Measurements from ENCODE around the gene C7. TPM values are rescaled to one million over a fixed set of nuclear protein-coding genes. Genes with fewer than 3 reads are reported as not detected.
A peak's percentile ranks its signal among the peaks of the same experiment; 100 is the strongest.

The C7 gene
- total and polyA plus RNA-seq, 2 of the 13 experiments (the other 11 are each of a cell fraction or from before 2014, with no cell fraction given): 1.7 to 3.5 TPM

DNA sequence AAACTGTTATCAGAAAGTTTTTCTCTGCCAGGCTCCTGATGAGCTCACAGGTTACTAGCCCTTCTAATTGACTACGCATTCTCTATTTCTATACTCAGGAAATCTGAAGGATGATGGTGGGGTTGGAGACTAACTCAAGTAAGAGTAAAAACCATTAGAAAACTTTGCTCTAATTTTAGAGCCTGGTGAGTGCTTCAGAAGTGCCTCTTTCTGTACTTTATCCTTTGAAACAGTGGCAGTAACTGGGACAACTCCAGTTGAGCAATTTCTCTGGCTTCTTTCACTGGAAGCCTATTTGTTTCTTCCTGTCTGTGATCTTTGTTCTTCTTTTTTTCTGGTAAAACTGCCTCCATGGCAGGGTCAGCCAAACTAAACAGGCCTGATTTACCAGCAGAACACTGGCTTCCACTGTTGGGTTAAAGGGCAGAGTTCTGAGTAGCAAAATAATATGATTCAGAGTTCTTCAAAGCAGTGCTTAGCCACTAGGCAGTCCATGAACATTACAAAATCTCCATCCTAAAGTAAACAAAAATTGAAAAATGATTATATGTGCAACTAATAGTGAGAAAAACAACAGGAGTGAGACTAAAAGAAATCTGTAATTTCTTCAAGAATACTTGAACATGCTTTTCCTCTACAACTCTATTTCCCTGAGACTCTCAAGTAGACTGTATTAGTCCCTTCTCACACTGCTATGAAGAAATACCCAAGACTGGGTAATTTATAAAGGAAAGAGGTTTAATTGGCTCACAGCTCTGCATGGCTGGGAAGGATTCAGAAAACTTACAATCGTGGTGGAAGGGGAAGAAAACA is 82.1 kb downstream of the C7 start (continued):
- TF ChIP-seq, protein P1, sequence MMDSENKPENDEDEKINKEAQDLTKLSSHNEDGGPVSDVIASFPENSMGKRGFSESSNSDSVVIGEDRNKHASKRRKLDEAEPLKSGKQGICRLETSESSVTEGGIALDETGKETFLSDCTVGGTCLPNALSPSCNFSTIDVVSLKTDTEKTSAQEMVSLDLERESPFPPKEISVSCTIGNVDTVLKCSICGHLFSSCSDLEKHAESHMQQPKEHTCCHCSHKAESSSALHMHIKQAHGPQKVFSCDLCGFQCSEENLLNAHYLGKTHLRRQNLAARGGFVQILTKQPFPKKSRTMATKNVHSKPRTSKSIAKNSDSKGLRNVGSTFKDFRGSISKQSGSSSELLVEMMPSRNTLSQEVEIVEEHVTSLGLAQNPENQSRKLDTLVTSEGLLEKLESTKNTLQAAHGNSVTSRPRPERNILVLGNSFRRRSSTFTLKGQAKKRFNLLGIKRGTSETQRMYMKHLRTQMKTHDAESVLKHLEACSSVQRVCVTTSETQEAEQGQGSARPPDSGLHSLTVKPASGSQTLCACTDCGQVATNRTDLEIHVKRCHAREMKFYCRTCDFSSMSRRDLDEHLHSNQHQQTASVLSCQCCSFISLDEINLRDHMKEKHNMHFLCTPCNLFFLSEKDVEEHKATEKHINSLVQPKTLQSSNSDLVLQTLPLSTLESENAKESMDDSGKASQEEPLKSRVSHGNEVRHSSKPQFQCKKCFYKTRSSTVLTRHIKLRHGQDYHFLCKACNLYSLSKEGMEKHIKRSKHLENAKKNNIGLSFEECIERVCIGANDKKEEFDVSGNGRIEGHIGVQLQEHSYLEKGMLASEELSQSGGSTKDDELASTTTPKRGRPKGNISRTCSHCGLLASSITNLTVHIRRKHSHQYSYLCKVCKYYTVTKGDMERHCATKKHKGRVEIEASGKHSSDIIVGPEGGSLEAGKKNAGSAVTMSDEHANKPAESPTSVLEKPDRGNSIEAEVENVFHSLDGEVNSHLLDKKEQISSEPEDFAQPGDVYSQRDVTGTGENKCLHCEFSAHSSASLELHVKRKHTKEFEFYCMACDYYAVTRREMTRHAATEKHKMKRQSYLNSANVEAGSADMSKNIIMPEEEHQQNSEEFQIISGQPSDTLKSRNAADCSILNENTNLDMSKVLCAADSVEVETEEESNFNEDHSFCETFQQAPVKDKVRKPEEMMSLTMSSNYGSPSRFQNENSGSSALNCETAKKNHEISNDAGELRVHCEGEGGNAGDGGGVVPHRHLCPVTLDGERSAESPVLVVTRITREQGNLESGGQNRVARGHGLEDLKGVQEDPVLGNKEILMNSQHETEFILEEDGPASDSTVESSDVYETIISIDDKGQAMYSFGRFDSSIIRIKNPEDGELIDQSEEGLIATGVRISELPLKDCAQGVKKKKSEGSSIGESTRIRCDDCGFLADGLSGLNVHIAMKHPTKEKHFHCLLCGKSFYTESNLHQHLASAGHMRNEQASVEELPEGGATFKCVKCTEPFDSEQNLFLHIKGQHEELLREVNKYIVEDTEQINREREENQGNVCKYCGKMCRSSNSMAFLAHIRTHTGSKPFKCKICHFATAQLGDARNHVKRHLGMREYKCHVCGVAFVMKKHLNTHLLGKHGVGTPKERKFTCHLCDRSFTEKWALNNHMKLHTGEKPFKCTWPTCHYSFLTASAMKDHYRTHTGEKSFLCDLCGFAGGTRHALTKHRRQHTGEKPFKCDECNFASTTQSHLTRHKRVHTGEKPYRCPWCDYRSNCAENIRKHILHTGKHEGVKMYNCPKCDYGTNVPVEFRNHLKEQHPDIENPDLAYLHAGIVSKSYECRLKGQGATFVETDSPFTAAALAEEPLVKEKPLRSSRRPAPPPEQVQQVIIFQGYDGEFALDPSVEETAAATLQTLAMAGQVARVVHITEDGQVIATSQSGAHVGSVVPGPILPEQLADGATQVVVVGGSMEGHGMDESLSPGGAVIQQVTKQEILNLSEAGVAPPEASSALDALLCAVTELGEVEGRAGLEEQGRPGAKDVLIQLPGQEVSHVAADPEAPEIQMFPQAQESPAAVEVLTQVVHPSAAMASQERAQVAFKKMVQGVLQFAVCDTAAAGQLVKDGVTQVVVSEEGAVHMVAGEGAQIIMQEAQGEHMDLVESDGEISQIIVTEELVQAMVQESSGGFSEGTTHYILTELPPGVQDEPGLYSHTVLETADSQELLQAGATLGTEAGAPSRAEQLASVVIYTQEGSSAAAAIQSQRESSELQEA (CRISPR knock-in tag; IDR thresholded peaks at IDR 0.05; ENCODE audit: not compliant biosample characterization): no peak
- TF ChIP-seq CBFB (CRISPR knock-in tag; IDR thresholded peaks at IDR 0.05) (no peak), YEATS2 (CRISPR knock-in tag; IDR thresholded peaks at IDR 0.05; ENCODE audit: borderline replicate concordance) (peak; percentile 44; the same call in 1 of the 2 replicates), MYC (CRISPR knock-in tag; IDR thresholded peaks at IDR 0.05; ENCODE audit: borderline replicate concordance) (no peak), FOXC1 (CRISPR knock-in tag; IDR thresholded peaks at IDR 0.05; ENCODE audit: borderline replicate concordance) (no peak), ZNF350 (CRISPR knock-in tag; IDR thresholded peaks at IDR 0.05; ENCODE audit: borderline replicate concordance, low read depth) (no peak), JARID2 (CRISPR knock-in tag; IDR thresholded peaks at IDR 0.05; ENCODE audit: insufficient replicate concordance) (no peak), IRX3 (CRISPR knock-in tag; IDR thresholded peaks at IDR 0.05; ENCODE audit: borderline replicate concordance, low read depth) (no peak), SSRP1 (CRISPR knock-in tag; IDR thresholded peaks at IDR 0.05) (no peak), FLYWCH1 (CRISPR knock-in tag; IDR thresholded peaks at IDR 0.05) (no peak), ZNF17 (CRISPR knock-in tag; IDR thresholded peaks at IDR 0.05) (no peak)
- TF ChIP-seq, protein P2, sequence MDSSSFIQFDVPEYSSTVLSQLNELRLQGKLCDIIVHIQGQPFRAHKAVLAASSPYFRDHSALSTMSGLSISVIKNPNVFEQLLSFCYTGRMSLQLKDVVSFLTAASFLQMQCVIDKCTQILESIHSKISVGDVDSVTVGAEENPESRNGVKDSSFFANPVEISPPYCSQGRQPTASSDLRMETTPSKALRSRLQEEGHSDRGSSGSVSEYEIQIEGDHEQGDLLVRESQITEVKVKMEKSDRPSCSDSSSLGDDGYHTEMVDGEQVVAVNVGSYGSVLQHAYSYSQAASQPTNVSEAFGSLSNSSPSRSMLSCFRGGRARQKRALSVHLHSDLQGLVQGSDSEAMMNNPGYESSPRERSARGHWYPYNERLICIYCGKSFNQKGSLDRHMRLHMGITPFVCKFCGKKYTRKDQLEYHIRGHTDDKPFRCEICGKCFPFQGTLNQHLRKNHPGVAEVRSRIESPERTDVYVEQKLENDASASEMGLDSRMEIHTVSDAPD (CRISPR knock-in tag; IDR thresholded peaks at IDR 0.05): peak; percentile 95
- TF ChIP-seq, protein P3, sequence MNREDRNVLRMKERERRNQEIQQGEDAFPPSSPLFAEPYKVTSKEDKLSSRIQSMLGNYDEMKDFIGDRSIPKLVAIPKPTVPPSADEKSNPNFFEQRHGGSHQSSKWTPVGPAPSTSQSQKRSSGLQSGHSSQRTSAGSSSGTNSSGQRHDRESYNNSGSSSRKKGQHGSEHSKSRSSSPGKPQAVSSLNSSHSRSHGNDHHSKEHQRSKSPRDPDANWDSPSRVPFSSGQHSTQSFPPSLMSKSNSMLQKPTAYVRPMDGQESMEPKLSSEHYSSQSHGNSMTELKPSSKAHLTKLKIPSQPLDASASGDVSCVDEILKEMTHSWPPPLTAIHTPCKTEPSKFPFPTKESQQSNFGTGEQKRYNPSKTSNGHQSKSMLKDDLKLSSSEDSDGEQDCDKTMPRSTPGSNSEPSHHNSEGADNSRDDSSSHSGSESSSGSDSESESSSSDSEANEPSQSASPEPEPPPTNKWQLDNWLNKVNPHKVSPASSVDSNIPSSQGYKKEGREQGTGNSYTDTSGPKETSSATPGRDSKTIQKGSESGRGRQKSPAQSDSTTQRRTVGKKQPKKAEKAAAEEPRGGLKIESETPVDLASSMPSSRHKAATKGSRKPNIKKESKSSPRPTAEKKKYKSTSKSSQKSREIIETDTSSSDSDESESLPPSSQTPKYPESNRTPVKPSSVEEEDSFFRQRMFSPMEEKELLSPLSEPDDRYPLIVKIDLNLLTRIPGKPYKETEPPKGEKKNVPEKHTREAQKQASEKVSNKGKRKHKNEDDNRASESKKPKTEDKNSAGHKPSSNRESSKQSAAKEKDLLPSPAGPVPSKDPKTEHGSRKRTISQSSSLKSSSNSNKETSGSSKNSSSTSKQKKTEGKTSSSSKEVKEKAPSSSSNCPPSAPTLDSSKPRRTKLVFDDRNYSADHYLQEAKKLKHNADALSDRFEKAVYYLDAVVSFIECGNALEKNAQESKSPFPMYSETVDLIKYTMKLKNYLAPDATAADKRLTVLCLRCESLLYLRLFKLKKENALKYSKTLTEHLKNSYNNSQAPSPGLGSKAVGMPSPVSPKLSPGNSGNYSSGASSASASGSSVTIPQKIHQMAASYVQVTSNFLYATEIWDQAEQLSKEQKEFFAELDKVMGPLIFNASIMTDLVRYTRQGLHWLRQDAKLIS (CRISPR knock-in tag; IDR thresholded peaks at IDR 0.05): no peak
- TF ChIP-seq, protein P4, sequence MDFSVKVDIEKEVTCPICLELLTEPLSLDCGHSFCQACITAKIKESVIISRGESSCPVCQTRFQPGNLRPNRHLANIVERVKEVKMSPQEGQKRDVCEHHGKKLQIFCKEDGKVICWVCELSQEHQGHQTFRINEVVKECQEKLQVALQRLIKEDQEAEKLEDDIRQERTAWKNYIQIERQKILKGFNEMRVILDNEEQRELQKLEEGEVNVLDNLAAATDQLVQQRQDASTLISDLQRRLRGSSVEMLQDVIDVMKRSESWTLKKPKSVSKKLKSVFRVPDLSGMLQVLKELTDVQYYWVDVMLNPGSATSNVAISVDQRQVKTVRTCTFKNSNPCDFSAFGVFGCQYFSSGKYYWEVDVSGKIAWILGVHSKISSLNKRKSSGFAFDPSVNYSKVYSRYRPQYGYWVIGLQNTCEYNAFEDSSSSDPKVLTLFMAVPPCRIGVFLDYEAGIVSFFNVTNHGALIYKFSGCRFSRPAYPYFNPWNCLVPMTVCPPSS (IDR thresholded peaks at IDR 0.05): no peak
